Measurements from ENCODE around the gene PSMA7.

DNA sequence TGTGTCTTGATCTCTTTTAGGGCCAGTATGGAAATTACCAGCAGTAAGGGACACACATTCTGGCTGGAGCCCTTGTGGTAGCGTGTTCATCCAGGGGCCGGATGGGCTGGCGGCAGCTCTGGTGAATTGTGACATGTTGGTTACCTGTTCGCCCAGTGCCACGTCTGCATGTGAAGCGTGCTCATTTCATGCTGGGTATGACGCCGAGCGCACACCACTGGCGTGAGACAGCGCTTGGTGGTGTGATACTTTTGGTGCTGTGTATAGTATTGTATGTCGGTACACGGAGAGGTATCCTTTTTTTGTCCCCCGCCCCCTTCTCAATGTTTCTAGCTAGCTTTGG, 35.9 kb upstream of the PSMA7 start:
- TF ChIP-seq CTCF (optimal IDR thresholded peaks at IDR 0.05 in 1 of 3, IDR thresholded peaks at IDR 0.05 in 1 of 3, conservative IDR thresholded peaks at IDR 0.05 in 1 of 3; ENCODE audit: extremely low read depth in 1 of 3, insufficient read depth in 2 of 3, low read length in 3 of 3) (no peak), EZH2 (IDR thresholded peaks at IDR 0.05; ENCODE audit: low read length) (no peak)

Data from keratinocyte (primary cell).